ENCODE results near the gene SYPL1.
A peak's percentile ranks its signal among the peaks of the same experiment; 100 is the strongest.

SYPL1 gene

GRCh38 chr7:106054971-106055532 lies 57.1 kb downstream of the SYPL1 start:
- H3K14ac ChIP-seq (ENCODE audit: low read length): no peak overlapping the region
- no peak overlapping the region for H2AK5ac ChIP-seq (ENCODE audit: low read depth, low read length)
- no peak overlapping the region for H3K18ac ChIP-seq (ENCODE audit: low read length)
- H2AFZ ChIP-seq (ENCODE audit: low read length): no peak overlapping the region
- H2BK12ac ChIP-seq (ENCODE audit: low read length): no peak overlapping the region
- H4K8ac ChIP-seq (ENCODE audit: low read depth, low read length): no peak overlapping the region
- no peak overlapping the region for H3K27ac ChIP-seq (replicated peaks; ENCODE audit: low read length)
- no peak overlapping the region for H2BK120ac ChIP-seq (ENCODE audit: low read depth, low read length)
- no peak overlapping the region for H4K91ac ChIP-seq (ENCODE audit: low read depth, low read length, poor library complexity)
- peaks cover 0 to 19% (median 0%) of the 10 kb centered on the region in 3 experiments for H3K27me3 ChIP-seq (ENCODE audit: control insufficient read depth in 3 of 3, insufficient read depth in 3 of 3, low read depth in 1 of 3, low read length in 3 of 3)
- H3K23ac ChIP-seq (ENCODE audit: low read depth, low read length, poor library complexity): no peak overlapping the region
- H3K9ac ChIP-seq (ENCODE audit: low read depth, low read length, poor library complexity): no peak overlapping the region
- no peaks in the 10 kb centered on the region for H3K36me3 ChIP-seq (replicated peaks in 1 of 2; ENCODE audit: control insufficient read depth in 2 of 2, insufficient read depth in 2 of 2, low read length in 2 of 2)
- no peak overlapping the region for H3K4me2 ChIP-seq (ENCODE audit: insufficient read depth, low read length, poor library complexity, severe bottlenecking)
- no peak overlapping the region for H2BK15ac ChIP-seq (ENCODE audit: low read length)
- H2BK5ac ChIP-seq (ENCODE audit: low read length): no peak overlapping the region
- H3K9me3 ChIP-seq (replicated peaks in 1 of 2; ENCODE audit: control insufficient read depth in 2 of 2, insufficient read depth in 1 of 2, low read depth in 1 of 2, low read length in 2 of 2): peaks cover 0 to 7% of the 10 kb centered on the region in 2 donors
- peaks cover 8 to 9% of the 10 kb centered on the region in 2 donors for H3K4me1 ChIP-seq (ENCODE audit: control insufficient read depth in 2 of 2, insufficient read depth in 1 of 2, low read depth in 1 of 2, low read length in 2 of 2)
- H3K4ac ChIP-seq (ENCODE audit: low read length): no peak overlapping the region
- no peaks in the 10 kb centered on the region for H3K79me1 ChIP-seq (ENCODE audit: low read depth, low read length)
- DNase-seq (ENCODE audit: low spot score): no peak
- WGBS, 2 donors (ENCODE audit: extremely low coverage in 2 of 2, insufficient read length in 2 of 2, insufficient replicate concordance in 1 of 2): no CpG with 5 or more reads among the region's 7 CpGs
- no peak overlapping the region for H3K4me3 ChIP-seq (ENCODE audit: low read length in 2 of 2)

- Histone ChIP-seq H3K4me1 (ENCODE audit: control insufficient read depth in 2 of 2, insufficient read depth in 1 of 2, low read depth in 1 of 2, low read length in 2 of 2) (peaks cover 8 to 9% of the 10 kb centered on the region in 2 donors), H3K14ac (ENCODE audit: low read length) (no peak overlapping the region), H2AFZ (ENCODE audit: low read length) (no peak overlapping the region), H3K4me3 (ENCODE audit: low read length in 2 of 2) (no peak overlapping the region), H4K8ac (ENCODE audit: low read depth, low read length) (no peak overlapping the region), H2BK5ac (ENCODE audit: low read length) (no peak overlapping the region), H2BK120ac (ENCODE audit: low read depth, low read length) (no peak overlapping the region), H3K4me2 (ENCODE audit: insufficient read depth, low read length, poor library complexity, severe bottlenecking) (no peak overlapping the region), H3K9ac (ENCODE audit: low read depth, low read length, poor library complexity) (no peak overlapping the region), H3K9me3 (replicated peaks in 1 of 2; ENCODE audit: control insufficient read depth in 2 of 2, insufficient read depth in 1 of 2, low read depth in 1 of 2, low read length in 2 of 2) (peaks cover 0 to 7% of the 10 kb centered on the region in 2 donors), H3K79me1 (ENCODE audit: low read depth, low read length) (no peaks in the 10 kb centered on the region), H3K23ac (ENCODE audit: low read depth, low read length, poor library complexity) (no peak overlapping the region), H2AK5ac (ENCODE audit: low read depth, low read length) (no peak overlapping the region), H3K27me3 (ENCODE audit: control insufficient read depth in 3 of 3, insufficient read depth in 3 of 3, low read depth in 1 of 3, low read length in 3 of 3) (peaks cover 0 to 23% (median 0%) of the 10 kb centered on the region in 3 experiments), H2BK12ac (ENCODE audit: low read length) (no peak overlapping the region), H3K36me3 (replicated peaks in 1 of 2; ENCODE audit: control insufficient read depth in 2 of 2, insufficient read depth in 2 of 2, low read length in 2 of 2) (no peaks in the 10 kb centered on the region), H4K91ac (ENCODE audit: low read depth, low read length, poor library complexity) (no peak overlapping the region), H3K27ac (replicated peaks; ENCODE audit: low read length) (no peak overlapping the region), H2BK15ac (ENCODE audit: low read length) (no peak overlapping the region), H3K18ac (ENCODE audit: low read length) (peak overlapping the region; percentile 68), H3K4ac (ENCODE audit: low read length) (no peak overlapping the region)
- DNase-seq (ENCODE audit: low spot score): no peak
- no CpG with 5 or more reads among the region's 11 CpGs for WGBS, 2 donors (ENCODE audit: extremely low coverage in 2 of 2, insufficient read length in 2 of 2, insufficient replicate concordance in 1 of 2)
Observed at GRCh38 chr7:106054156-106054910, 57.8 kb downstream of the SYPL1 start.

GRCh38 chr7:106053109-106053508 lies 59.0 kb downstream of the SYPL1 start:
- H3K4me2 ChIP-seq (ENCODE audit: insufficient read depth, low read length, poor library complexity, severe bottlenecking): no peak overlapping the region
- no peaks in the 10 kb centered on the region for H3K79me1 ChIP-seq (ENCODE audit: low read depth, low read length)
- no peaks in the 10 kb centered on the region for H3K36me3 ChIP-seq (replicated peaks in 1 of 2; ENCODE audit: control insufficient read depth in 2 of 2, insufficient read depth in 2 of 2, low read length in 2 of 2)
- H4K8ac ChIP-seq (ENCODE audit: low read depth, low read length): no peak overlapping the region
- H4K91ac ChIP-seq (ENCODE audit: low read depth, low read length, poor library complexity): no peak overlapping the region
- WGBS, 2 donors (ENCODE audit: extremely low coverage in 2 of 2, insufficient read length in 2 of 2, insufficient replicate concordance in 1 of 2): no CpG with 5 or more reads among the region's 5 CpGs
- H2BK120ac ChIP-seq (ENCODE audit: low read depth, low read length): no peak overlapping the region
- peaks cover 0 to 7% of the 10 kb centered on the region in 2 donors for H3K9me3 ChIP-seq (replicated peaks in 1 of 2; ENCODE audit: control insufficient read depth in 2 of 2, insufficient read depth in 1 of 2, low read depth in 1 of 2, low read length in 2 of 2)
- no peak overlapping the region for H3K23ac ChIP-seq (ENCODE audit: low read depth, low read length, poor library complexity)
- H2BK5ac ChIP-seq (ENCODE audit: low read length): no peak overlapping the region
- H3K27ac ChIP-seq (replicated peaks; ENCODE audit: low read length): no peak overlapping the region
- H3K4me3 ChIP-seq (ENCODE audit: low read length in 2 of 2): no peak overlapping the region
- no peak overlapping the region for H2AFZ ChIP-seq (ENCODE audit: low read length)
- peaks cover 0 to 26% (median 0%) of the 10 kb centered on the region in 3 experiments for H3K27me3 ChIP-seq (ENCODE audit: control insufficient read depth in 3 of 3, insufficient read depth in 3 of 3, low read depth in 1 of 3, low read length in 3 of 3)
- no peak overlapping the region for H2BK15ac ChIP-seq (ENCODE audit: low read length)
- H3K4me1 ChIP-seq (ENCODE audit: control insufficient read depth in 2 of 2, insufficient read depth in 1 of 2, low read depth in 1 of 2, low read length in 2 of 2): peaks cover 0 to under 1% of the 10 kb centered on the region in 2 donors
- H3K4ac ChIP-seq (ENCODE audit: low read length): no peak overlapping the region
- no peak overlapping the region for H2AK5ac ChIP-seq (ENCODE audit: low read depth, low read length)
- no peak overlapping the region for H3K14ac ChIP-seq (ENCODE audit: low read length)
- no peak overlapping the region for H3K9ac ChIP-seq (ENCODE audit: low read depth, low read length, poor library complexity)
- H2BK12ac ChIP-seq (ENCODE audit: low read length): no peak overlapping the region
- H3K18ac ChIP-seq (ENCODE audit: low read length): no peak overlapping the region
- DNase-seq (ENCODE audit: low spot score): no peak

GRCh38 chr7:106052681-106053080 lies 59.4 kb downstream of the SYPL1 start:
- Histone ChIP-seq H2BK5ac (ENCODE audit: low read length) (no peak overlapping the region), H3K4me1 (ENCODE audit: control insufficient read depth in 2 of 2, insufficient read depth in 1 of 2, low read depth in 1 of 2, low read length in 2 of 2) (no peaks in the 10 kb centered on the region), H3K36me3 (replicated peaks in 1 of 2; ENCODE audit: control insufficient read depth in 2 of 2, insufficient read depth in 2 of 2, low read length in 2 of 2) (no peaks in the 10 kb centered on the region), H2BK120ac (ENCODE audit: low read depth, low read length) (no peak overlapping the region), H3K79me1 (ENCODE audit: low read depth, low read length) (no peaks in the 10 kb centered on the region), H4K8ac (ENCODE audit: low read depth, low read length) (no peak overlapping the region), H3K18ac (ENCODE audit: low read length) (no peak overlapping the region), H2BK12ac (ENCODE audit: low read length) (no peak overlapping the region), H2AFZ (ENCODE audit: low read length) (no peak overlapping the region), H3K9me3 (replicated peaks in 1 of 2; ENCODE audit: control insufficient read depth in 2 of 2, insufficient read depth in 1 of 2, low read depth in 1 of 2, low read length in 2 of 2) (peaks cover 0 to 7% of the 10 kb centered on the region in 2 donors), H2AK5ac (ENCODE audit: low read depth, low read length) (no peak overlapping the region), H3K4me3 (ENCODE audit: low read length in 2 of 2) (no peak overlapping the region), H3K4me2 (ENCODE audit: insufficient read depth, low read length, poor library complexity, severe bottlenecking) (no peak overlapping the region), H3K14ac (ENCODE audit: low read length) (no peak overlapping the region), H3K27me3 (ENCODE audit: control insufficient read depth in 3 of 3, insufficient read depth in 3 of 3, low read depth in 1 of 3, low read length in 3 of 3) (peaks cover 0 to 30% (median 0%) of the 10 kb centered on the region in 3 experiments), H3K27ac (replicated peaks; ENCODE audit: low read length) (no peak overlapping the region), H4K91ac (ENCODE audit: low read depth, low read length, poor library complexity) (no peak overlapping the region), H3K4ac (ENCODE audit: low read length) (no peak overlapping the region), H2BK15ac (ENCODE audit: low read length) (no peak overlapping the region), H3K9ac (ENCODE audit: low read depth, low read length, poor library complexity) (no peak overlapping the region), H3K23ac (ENCODE audit: low read depth, low read length, poor library complexity) (no peak overlapping the region)
- WGBS, 2 donors (ENCODE audit: extremely low coverage in 2 of 2, insufficient read length in 2 of 2, insufficient replicate concordance in 1 of 2): no CpG with 5 or more reads among the region's 2 CpGs
- no peak for DNase-seq (ENCODE audit: low spot score)

Measured in neuronal stem cell (in vitro differentiated cells).